ENCODE results near the gene FADS6. TPM values are rescaled to one million over a fixed set of nuclear protein-coding genes. Genes with fewer than 3 reads are reported as not detected.

FADS6 gene
- total and polyA plus RNA-seq, 2 of the 13 experiments (the other 11 are each of a cell fraction or from before 2014, with no cell fraction given): 0.11 TPM

GRCh38 chr17:74860229-74860871 lies 33.1 kb downstream of the FADS6 start:
- 57% methylated on average over 32 of the region's 44 CpGs for WGBS (ENCODE audit: low lambda C conversion rate)
- DNase-seq (ENCODE audit: low spot score): no peak
- BruUV-seq (replicated peaks): no TSS peak
- Histone ChIP-seq H3K9ac (ENCODE audit: insufficient read depth, low read depth, low read length) (no peak overlapping the region), H3K4me1 (ENCODE audit: insufficient read depth, low read length) (peaks cover 38% of the 10 kb centered on the region), H3K36me3 (replicated peaks in 1 of 2; ENCODE audit: control insufficient read depth in 1 of 2, insufficient read depth in 2 of 2, low read length in 2 of 2) (peaks cover 0 to 3% of the 10 kb centered on the region in 2 experiments; a peak in 3 of 5 replicates), H3K27me3 (ENCODE audit: control insufficient read depth in 1 of 2, insufficient read depth in 2 of 2, low read length in 2 of 2) (peaks cover 20 to 51% of the 10 kb centered on the region in 2 experiments; a peak in 4 of 5 replicates), H3K4me2 (ENCODE audit: low read depth, low read length) (no peak overlapping the region), H3K9me3 (ENCODE audit: low read length) (no peaks in the 10 kb centered on the region), H4K20me1 (ENCODE audit: insufficient read depth, low read length) (no peaks in the 10 kb centered on the region), H3K79me2 (ENCODE audit: insufficient read depth, low read length) (no peaks in the 10 kb centered on the region), H2AFZ (ENCODE audit: low read length) (no peak overlapping the region), H3K27ac (ENCODE audit: extremely low read length, insufficient read depth, low read length) (no peak overlapping the region), H3K4me3 (replicated peaks in 1 of 3; ENCODE audit: insufficient read depth in 1 of 3, low read depth in 2 of 3, low read length in 3 of 3) (no peak overlapping the region; a peak in 1 of 6 replicates)
- FAIRE-seq: no peak
- in situ Hi-C loops (cut with HindIII; ENCODE audit: extremely low pct_ligation_motif_present, low pct_unique_long_range_greater_than_20kb) (loop anchor here (5.0 kb wide), 1 partner anchor 68 kb away; no protein-coding TSS in a partner anchor), intact Hi-C loops (cut with micrococcal nuclease; ENCODE audit: unreplicated experiment) (loop anchor here (10.0 kb wide), 1 partner anchor 206 kb away; no protein-coding TSS in a partner anchor)
- POLR2A ChIA-PET: interaction anchor here (0.5 to 3.9 kb wide), 3 partner anchors 12 to 113 kb away, joined by 3 to 55 read pairs (median 5); partner anchors contain the start of gene FDXR
- ATAC-seq: no peak
- CTCF ChIA-PET (ENCODE audit: low intra/inter-chr PET ratio, low total read pairs): interaction anchor here (2.3 kb wide), 1 partner anchor 69 kb away, joined by 13 read pairs; no protein-coding TSS in a partner anchor
- no peak for TF ChIP-seq EP300 (IDR thresholded peaks at IDR 0.05; ENCODE audit: low read depth in 2 of 2, low read length in 2 of 2)
- no peak for TF ChIP-seq EP300 (CRISPR knock-in tag; IDR thresholded peaks at IDR 0.05; ENCODE audit: borderline replicate concordance)
- TF ChIP-seq HNRNPLL (IDR thresholded peaks at IDR 0.05; ENCODE audit: low read depth, low read length, poor library complexity, severe bottlenecking): peak; percentile 22
- TF ChIP-seq ZBTB40 (IDR thresholded peaks at IDR 0.05): no peak
- peak; percentile 18; the same call in 1 of the 2 replicates for TF ChIP-seq ZBTB40 (CRISPR knock-in tag; IDR thresholded peaks at IDR 0.05)
- TF ChIP-seq SNRNP70 (IDR thresholded peaks at IDR 0.05; ENCODE audit: low read depth, low read length): no peak
